Measurements from ENCODE around the gene NCKAP1. TPM values are rescaled to one million over a fixed set of nuclear protein-coding genes. Genes with fewer than 3 reads are reported as not detected.

The NCKAP1 gene
- total RNA-seq, 4 donors from 2014 or later = 94.5 to 146 (median 116) TPM

DNA sequence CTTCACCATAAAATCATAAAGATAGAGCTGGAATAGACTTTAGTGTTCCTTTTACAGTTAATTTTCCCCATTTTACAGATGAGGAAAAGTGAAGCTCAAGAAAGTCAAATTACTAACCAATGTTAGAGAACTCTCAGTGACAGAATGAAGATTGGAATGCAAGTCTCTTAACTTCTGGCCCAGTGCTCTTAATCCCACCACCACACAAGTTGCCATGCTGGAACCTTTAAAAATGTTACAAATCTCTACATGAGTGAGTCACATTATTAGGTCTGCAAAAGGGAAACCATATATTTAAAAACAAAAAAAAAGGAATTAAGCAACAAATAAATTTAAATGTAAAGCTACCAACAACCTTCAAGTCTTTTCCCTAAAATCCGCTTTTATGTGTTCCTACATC lies 3.5 kb downstream of the NCKAP1 start:
- Histone ChIP-seq H3K4me1 (peaks cover 78% of the 10 kb centered on the region), H3K27ac (no peak overlapping the region)
- DNase-seq (ENCODE audit: low spot score in 2 of 2) = no peak

DNA sequence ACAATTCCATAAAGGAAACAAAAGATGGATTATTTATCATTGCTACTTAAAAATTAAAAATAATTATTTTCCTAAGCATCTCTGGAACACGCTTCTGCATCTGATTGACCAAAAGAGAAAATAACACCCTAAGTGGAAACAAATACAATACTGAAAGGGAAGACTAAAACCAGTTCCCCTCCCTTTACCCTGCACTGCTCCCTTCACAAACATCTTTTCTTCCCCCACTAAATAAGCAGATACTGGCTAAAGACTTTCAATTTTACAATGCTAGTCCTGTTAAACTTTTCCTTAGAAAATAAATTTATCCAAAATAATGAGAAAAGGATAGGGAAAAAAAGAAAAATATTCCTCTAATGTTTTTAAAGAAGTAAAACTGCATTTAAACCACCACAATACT lies 4.3 kb downstream of the NCKAP1 start:
- WGBS = 70% methylated on average over 1 of the region's 1 CpG
- H3K27me3 ChIP-seq = no peaks in the 10 kb centered on the region
- peaks cover 77% of the 10 kb centered on the region for H3K4me1 ChIP-seq

More for the DNA sequence above, 3.5 kb downstream of the NCKAP1 start:
- TF ChIP-seq EP300 (IDR thresholded peaks at IDR 0.05) (no peak), POLR2A (IDR thresholded peaks at IDR 0.05) (no peak), POLR2AphosphoS5 (IDR thresholded peaks at IDR 0.05) (no peak)
- TF ChIP-seq, protein P1, sequence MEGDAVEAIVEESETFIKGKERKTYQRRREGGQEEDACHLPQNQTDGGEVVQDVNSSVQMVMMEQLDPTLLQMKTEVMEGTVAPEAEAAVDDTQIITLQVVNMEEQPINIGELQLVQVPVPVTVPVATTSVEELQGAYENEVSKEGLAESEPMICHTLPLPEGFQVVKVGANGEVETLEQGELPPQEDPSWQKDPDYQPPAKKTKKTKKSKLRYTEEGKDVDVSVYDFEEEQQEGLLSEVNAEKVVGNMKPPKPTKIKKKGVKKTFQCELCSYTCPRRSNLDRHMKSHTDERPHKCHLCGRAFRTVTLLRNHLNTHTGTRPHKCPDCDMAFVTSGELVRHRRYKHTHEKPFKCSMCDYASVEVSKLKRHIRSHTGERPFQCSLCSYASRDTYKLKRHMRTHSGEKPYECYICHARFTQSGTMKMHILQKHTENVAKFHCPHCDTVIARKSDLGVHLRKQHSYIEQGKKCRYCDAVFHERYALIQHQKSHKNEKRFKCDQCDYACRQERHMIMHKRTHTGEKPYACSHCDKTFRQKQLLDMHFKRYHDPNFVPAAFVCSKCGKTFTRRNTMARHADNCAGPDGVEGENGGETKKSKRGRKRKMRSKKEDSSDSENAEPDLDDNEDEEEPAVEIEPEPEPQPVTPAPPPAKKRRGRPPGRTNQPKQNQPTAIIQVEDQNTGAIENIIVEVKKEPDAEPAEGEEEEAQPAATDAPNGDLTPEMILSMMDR (IDR thresholded peaks at IDR 0.05) = no peak
- H3K36me3 ChIP-seq = no peaks in the 10 kb centered on the region
- no peaks in the 10 kb centered on the region for H3K9me3 ChIP-seq
- no peak overlapping the region for H3K4me3 ChIP-seq
- 89% methylated on average over 1 of the region's 1 CpG for WGBS
- no peaks in the 10 kb centered on the region for H3K27me3 ChIP-seq

DNA sequence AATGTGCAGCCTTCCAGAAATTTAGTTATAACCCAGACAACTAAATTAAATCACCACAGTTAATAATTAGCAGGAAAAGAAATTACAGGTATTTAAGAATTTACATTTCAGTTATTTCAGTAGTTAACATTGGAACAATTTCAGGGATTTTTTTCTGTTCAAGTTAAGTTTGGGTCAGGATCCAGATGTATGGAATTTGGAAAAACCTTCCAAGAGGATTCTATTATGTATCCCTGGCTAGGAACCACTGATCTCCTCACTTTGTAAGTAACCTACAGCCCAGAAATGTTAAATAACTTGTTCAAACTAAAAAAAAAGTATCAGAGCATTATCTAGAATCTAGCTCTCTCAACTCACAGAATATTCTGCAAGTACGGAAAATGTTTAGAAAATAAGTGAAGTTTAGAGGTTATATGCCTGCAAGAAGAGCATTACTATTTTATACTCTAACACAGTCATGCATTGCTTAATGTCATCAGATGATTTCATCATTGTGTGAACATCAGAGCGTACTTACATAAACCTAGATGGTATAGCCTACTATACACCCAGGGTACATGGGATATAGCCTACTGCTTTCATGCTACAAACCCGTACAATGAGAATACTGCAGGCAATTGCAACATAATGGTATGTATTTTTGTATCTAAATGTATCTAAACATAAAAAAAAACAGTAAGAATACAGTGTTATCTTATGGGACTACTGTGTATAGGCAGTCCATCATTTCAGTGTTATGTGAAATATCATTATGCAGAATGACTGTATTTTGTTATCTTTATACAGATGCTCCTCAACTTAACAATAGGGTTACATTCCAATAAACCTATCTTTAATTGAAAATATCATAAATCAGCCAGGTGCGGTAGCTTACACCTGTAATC lies 6.1 kb downstream of the NCKAP1 start:
- no peaks in the 10 kb centered on the region for H3K9me3 ChIP-seq
- TF ChIP-seq, protein P1 (IDR thresholded peaks at IDR 0.05) = no peak
- no peak for TF ChIP-seq POLR2AphosphoS5 (IDR thresholded peaks at IDR 0.05)
- TF ChIP-seq POLR2A (IDR thresholded peaks at IDR 0.05) = no peak
- no peak for TF ChIP-seq EP300 (IDR thresholded peaks at IDR 0.05)
- H3K4me3 ChIP-seq = no peak overlapping the region
- DNase-seq (ENCODE audit: low spot score in 2 of 2) = no peak
- H3K27ac ChIP-seq = no peak overlapping the region
- 78% methylated on average over 4 of the region's 4 CpGs for WGBS
- H3K4me1 ChIP-seq = peaks cover 75% of the 10 kb centered on the region
- no peaks in the 10 kb centered on the region for H3K27me3 ChIP-seq
- H3K36me3 ChIP-seq = no peaks in the 10 kb centered on the region

More for the DNA sequence above, 4.3 kb downstream of the NCKAP1 start:
- H3K36me3 ChIP-seq = no peaks in the 10 kb centered on the region
- no peak for DNase-seq (ENCODE audit: low spot score in 2 of 2)
- no peaks in the 10 kb centered on the region for H3K9me3 ChIP-seq
- no peak overlapping the region for H3K27ac ChIP-seq
- TF ChIP-seq POLR2AphosphoS5 (IDR thresholded peaks at IDR 0.05) (no peak), EP300 (IDR thresholded peaks at IDR 0.05) (no peak), POLR2A (IDR thresholded peaks at IDR 0.05) (no peak)
- TF ChIP-seq, protein P1 (IDR thresholded peaks at IDR 0.05) = no peak
- no peak overlapping the region for H3K4me3 ChIP-seq

DNA sequence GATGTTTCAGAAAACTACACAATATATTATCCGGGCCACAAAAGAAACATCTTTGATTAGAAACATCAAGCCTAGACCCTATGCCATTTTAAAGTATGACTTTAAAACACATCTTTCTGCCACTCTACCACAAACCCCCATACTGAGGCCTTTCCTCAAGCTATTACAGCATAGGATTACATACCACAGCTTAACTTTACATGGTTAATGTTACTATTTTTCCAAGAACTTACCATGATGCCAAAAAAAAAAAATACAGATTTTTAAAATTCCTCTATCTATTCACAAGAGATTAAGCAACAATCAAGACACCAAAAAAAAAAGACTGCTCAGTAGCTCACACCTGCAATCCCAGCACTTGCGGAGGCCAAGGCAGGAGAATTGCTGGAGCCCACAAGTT lies 9.0 kb downstream of the NCKAP1 start:
- Histone ChIP-seq H3K36me3 (no peaks in the 10 kb centered on the region), H3K27ac (no peak overlapping the region), H3K9me3 (no peaks in the 10 kb centered on the region), H3K27me3 (no peaks in the 10 kb centered on the region), H3K4me1 (peaks cover 58% of the 10 kb centered on the region), H3K4me3 (no peak overlapping the region)
- TF ChIP-seq POLR2AphosphoS5 (IDR thresholded peaks at IDR 0.05) (no peak), POLR2A (IDR thresholded peaks at IDR 0.05) (no peak), EP300 (IDR thresholded peaks at IDR 0.05) (no peak)
- TF ChIP-seq, protein P1 (IDR thresholded peaks at IDR 0.05) = no peak
- 94% methylated on average over 2 of the region's 2 CpGs for WGBS
- DNase-seq (ENCODE audit: low spot score in 2 of 2) = no peak

DNA sequence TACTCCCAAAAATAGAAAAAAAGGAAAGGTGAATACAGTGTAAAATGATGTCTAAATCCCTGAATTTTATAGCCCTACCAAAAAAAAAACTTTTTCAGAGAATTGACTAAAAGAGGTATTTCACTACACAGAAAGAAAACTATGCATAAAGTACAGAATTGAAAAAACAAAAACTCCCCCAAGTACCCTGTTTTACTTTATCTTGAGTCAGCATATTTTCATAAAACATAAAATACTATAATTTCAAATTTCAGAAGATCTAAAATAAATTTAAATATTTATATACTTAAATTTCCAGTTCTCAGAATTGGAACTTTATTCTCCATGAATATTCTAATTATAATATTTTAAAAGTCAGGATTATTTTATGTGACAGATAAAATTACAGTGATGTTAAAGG lies 10.1 kb downstream of the NCKAP1 start:
- peaks cover 54% of the 10 kb centered on the region for H3K4me1 ChIP-seq
- no peaks in the 10 kb centered on the region for H3K36me3 ChIP-seq
- H3K4me3 ChIP-seq = no peak overlapping the region
- H3K27ac ChIP-seq = no peak overlapping the region
- H3K9me3 ChIP-seq = no peaks in the 10 kb centered on the region
- no peak for DNase-seq (ENCODE audit: low spot score in 2 of 2)
- H3K27me3 ChIP-seq = no peaks in the 10 kb centered on the region
- no peak for TF ChIP-seq POLR2AphosphoS5 (IDR thresholded peaks at IDR 0.05)
- no peak for TF ChIP-seq POLR2A (IDR thresholded peaks at IDR 0.05)
- TF ChIP-seq, protein P1 (IDR thresholded peaks at IDR 0.05) = no peak
- no peak for TF ChIP-seq EP300 (IDR thresholded peaks at IDR 0.05)

Data from suprapubic skin (tissue), 4 donors.